HG02884 (cell line): Measurements from ENCODE around the gene ZNF121.

Experiments
- ATAC-seq: cut with Tn5 transposase; IDR thresholded peaks from one replicate; pipeline ENCODE4 v1.9.1; 2021; ENCODE audit warnings: mild to moderate bottlenecking, moderate library complexity; ENCODE audit not compliant: unreplicated experiment

The ZNF121 gene

DNA sequence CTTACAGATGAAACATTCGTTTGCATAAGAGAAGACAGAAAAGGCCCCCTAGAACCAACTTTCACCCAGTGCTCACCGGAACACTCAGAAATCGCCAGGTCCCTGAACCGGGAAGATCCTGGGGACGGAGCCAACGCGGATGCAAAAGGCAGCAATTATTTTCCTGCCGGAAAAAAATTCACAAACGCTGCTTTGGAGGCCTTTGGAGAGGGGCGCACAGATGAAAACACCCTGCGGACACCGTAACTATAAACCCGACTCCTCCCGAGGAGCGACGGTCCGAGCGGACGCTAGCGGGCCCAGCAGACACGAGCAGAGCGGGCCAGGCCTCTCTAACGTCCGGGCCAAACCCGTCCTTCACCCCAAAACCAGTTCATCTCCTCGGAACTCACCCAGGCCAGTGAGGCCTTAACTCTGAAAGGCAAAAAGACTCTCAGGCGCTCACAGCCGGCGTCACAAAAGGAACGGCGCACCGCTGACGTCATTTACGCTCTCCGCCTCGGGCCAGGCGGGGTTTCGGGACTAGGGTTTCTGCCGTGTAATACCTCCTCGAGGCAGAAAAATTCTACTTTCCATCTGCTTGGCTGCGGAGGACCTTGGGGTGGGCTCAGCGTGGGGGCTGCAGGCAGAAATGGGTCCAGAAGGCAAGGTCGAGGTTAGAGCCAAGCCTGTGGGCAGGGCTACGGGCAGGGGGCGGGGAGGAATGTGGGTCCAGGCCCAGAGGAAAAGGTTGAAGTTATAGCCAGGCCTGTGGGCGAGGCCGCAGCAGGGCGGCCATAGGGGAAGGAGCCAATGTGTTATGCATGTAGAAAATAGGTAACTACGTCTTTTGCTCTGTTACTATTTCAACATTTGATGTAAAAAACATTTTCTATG, 45.9 kb downstream of the ZNF121 start, which contains the start of gene ZNF426:
ZNF426 (minus strand) TSS at position 463 of the 876 bp plus-strand sequence. CDS start 2,413 bp downstream, outside the sequence.
- peak; percentile 68 for ATAC-seq

DNA sequence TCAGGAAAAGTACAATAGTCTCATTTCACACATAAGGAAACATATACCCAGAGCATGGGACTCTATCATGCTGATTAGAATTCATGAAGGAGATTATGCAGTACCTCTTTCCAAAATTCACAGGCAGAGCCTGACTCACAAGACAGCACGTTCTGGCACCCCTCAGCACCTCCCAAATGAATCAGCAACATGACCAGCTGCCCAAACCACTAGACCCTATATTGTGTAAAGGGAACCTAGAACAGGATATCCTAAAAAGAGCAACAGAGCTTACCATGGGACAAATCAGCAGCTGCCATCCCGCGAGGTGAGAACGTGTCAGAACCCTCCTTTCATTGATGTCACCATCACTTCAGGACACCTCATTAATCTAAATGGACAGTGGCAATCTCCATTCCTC, 48.4 kb downstream of the ZNF121 start:
- ATAC-seq = no peak

- ATAC-seq = no peak
Measured at GRCh38 chr19:9531933-9532332, 52.4 kb downstream of the ZNF121 start.

- no peak for ATAC-seq
Measured at GRCh38 chr19:9528757-9529336, 55.5 kb downstream of the ZNF121 start.

DNA sequence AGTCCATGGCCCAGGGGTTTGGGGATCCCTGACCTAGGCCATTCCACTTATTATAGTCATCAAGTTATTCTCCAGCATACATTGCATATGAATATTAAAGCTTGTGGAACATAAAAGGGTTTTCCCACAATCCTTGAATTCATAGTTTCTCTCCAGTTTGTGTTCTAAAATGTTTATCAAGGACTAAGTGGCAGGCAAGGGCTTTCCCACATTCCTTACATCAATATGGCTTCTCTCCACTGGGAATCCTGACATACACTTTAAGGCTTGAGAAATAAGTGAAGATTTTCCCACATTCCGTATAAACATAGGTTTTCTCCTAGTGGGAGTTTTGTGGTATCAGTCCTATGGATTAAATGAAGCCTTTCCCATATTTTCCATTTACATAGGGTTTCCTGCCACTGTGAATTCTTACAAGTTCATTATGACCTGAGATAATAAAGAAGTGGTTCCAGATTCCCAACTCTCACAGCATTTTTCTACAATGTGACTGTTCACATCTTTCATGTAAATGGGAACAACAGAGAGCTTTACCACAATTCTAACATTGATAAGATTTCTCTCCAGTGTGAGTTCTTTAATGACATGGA, 60.3 kb downstream of the ZNF121 start:
- no peak for ATAC-seq
